ENCODE results near the gene RBCK1. TPM values are rescaled to one million over a fixed set of nuclear protein-coding genes. Genes with fewer than 3 reads are reported as not detected.
"Not testable (repeated sequence)": the region's sequence is repeated elsewhere in the genome, so short reads cannot be mapped to it uniquely, and the experiment has no call there.

The RBCK1 gene
- polyA plus RNA-seq, 3 donors, result 66.8 to 110 (median 70.8) TPM

DNA sequence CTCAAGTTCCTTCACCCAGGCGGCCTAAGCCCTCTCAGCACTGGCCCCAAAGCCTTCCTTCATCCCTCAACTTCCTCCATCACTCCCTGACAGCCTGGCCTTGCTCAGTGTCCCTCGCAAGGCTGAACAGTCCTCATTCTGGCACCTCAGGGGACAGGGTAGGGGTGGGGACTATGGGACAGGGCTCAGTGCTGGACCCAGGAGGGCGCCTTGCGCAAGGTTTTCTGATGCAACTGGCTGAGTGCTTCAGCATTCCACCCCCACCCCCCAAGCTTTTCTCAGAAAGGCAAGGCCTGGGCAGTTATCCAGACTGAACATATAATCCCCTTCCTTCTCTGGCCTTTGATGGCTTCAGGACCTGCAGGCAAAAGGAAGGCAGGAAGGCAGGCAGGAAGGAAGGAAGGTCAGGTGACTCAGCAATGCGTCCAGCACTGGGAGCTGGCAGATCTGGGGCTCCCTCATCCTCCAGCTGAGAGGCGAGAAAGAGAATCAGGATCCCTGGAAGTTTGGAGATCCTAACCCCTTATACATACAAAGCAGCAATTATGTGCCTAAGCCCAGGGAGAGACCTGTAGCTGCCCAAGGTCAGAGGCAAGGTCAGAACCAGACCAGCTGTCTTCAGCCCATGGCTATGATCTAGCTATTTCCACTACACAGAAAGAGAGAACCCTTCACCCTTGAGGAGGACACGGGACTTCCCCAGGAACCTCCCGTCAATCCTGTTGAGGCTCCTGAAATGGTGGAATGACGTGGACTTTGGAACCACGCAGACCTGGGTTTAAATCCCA lies 36.1 kb upstream of the RBCK1 start:
- peak; percentile 77 to 91 (median 86) for DNase-seq
- Mint-ChIP-seq H3K27me3 (ENCODE audit: low read depth in 3 of 3) (peaks cover 1 to 10% (median 2%) of the 10 kb centered on the region in 3 donors), H3K4me3 (peak overlapping the region in 1 of 2 donors; percentile 55), H3K27ac (peak overlapping the region; percentile 90 to 97 (median 94)), H3K9me3 (peaks cover 0 to 2% (median 0%) of the 10 kb centered on the region in 7 donors), H3K36me3 (no peaks in the 10 kb centered on the region), H3K4me1 (peaks cover 36% of the 10 kb centered on the region)
- no peaks in the 10 kb centered on the region for H3K79me2 ChIP-seq (ENCODE audit: insufficient read depth, low read length)
- H3K9ac ChIP-seq (ENCODE audit: insufficient read depth, low read length, poor library complexity, severe bottlenecking), result peak overlapping the region; percentile 5
- H3K4me2 ChIP-seq (replicated peaks; ENCODE audit: extremely low read depth, low read length, poor library complexity, severe bottlenecking), result peak overlapping the region; percentile 4
- peak overlapping the region; percentile 13 for H2AFZ ChIP-seq (ENCODE audit: insufficient read depth, low read depth, low read length, poor library complexity, severe bottlenecking)
- H3K27ac ChIP-seq (ENCODE audit: low read depth in 1 of 2, low read length in 2 of 2), result peak overlapping the region; percentile 71 to 97
- H3K9me3 ChIP-seq (replicated peaks in 1 of 2; ENCODE audit: control insufficient read depth in 1 of 2, insufficient read depth in 1 of 2, low read length in 2 of 2), result no peaks in the 10 kb centered on the region
- intact Hi-C loops (cut with micrococcal nuclease), result loop anchor here in 1 of 2 donors (5.0 kb wide), 1 partner anchor 35 kb away; the partner anchor contains the start of gene RBCK1
- 39% methylated on average over 6 of the region's 10 CpGs for WGBS (ENCODE audit: insufficient coverage)
- no peaks in the 10 kb centered on the region for H3K27me3 ChIP-seq (ENCODE audit: control insufficient read depth in 2 of 2, insufficient read depth in 2 of 2, low read length in 2 of 2)
- no peaks in the 10 kb centered on the region for H3K36me3 ChIP-seq (replicated peaks in 1 of 2; ENCODE audit: control insufficient read depth in 1 of 2, insufficient read depth in 2 of 2, low read length in 2 of 2)
- H4K20me1 ChIP-seq (ENCODE audit: insufficient read depth, low read length), result no peaks in the 10 kb centered on the region
- H3K4me1 ChIP-seq (ENCODE audit: control insufficient read depth in 1 of 2, insufficient read depth in 2 of 2, low read length in 2 of 2), result peaks cover 31 to 40% of the 10 kb centered on the region in 2 donors
- TF ChIP-seq, protein P1, sequence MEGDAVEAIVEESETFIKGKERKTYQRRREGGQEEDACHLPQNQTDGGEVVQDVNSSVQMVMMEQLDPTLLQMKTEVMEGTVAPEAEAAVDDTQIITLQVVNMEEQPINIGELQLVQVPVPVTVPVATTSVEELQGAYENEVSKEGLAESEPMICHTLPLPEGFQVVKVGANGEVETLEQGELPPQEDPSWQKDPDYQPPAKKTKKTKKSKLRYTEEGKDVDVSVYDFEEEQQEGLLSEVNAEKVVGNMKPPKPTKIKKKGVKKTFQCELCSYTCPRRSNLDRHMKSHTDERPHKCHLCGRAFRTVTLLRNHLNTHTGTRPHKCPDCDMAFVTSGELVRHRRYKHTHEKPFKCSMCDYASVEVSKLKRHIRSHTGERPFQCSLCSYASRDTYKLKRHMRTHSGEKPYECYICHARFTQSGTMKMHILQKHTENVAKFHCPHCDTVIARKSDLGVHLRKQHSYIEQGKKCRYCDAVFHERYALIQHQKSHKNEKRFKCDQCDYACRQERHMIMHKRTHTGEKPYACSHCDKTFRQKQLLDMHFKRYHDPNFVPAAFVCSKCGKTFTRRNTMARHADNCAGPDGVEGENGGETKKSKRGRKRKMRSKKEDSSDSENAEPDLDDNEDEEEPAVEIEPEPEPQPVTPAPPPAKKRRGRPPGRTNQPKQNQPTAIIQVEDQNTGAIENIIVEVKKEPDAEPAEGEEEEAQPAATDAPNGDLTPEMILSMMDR (IDR thresholded peaks at IDR 0.05), result no peak
- no peak overlapping the region for H3K4me3 ChIP-seq (replicated peaks in 1 of 3; ENCODE audit: low read depth in 2 of 3, low read length in 3 of 3)

DNA sequence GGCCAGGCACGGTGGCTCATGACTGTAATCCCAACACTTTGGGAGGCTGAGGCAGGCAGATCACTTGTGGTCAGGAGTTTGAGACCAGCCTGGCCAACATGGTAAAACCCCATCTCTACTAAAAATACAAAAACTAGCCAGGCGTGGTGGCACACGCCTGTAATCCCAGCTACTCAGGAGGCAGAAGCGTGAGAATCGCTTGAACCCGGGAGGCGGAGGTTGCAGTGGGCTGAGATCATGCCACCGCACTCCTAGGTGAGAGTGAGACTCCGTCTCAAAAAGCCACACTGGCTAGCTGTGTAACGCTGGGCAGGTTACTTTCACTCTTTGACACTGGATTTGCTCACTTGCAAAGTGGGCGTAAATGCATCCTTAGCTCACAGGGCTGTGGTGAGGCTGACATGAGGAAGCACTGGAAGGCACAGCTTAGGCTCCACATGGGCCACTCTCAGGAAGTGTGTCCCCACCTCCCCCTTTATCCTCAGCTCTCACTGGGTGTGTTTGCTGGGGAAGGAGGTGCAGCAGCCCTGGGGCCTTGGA lies 35.5 kb upstream of the RBCK1 start:
- DNase-seq, result peak; percentile 34 to 68 (median 55)
- H3K79me2 ChIP-seq (ENCODE audit: insufficient read depth, low read length); H3K27me3 Mint-ChIP-seq (ENCODE audit: low read depth in 3 of 3); H3K27me3 ChIP-seq (ENCODE audit: control insufficient read depth in 2 of 2, insufficient read depth in 2 of 2, low read length in 2 of 2); H3K36me3 Mint-ChIP-seq; H3K4me3 Mint-ChIP-seq; H3K9me3 Mint-ChIP-seq; H2AFZ ChIP-seq (ENCODE audit: insufficient read depth, low read depth, low read length, poor library complexity, severe bottlenecking); H3K36me3 ChIP-seq (replicated peaks in 1 of 2; ENCODE audit: control insufficient read depth in 1 of 2, insufficient read depth in 2 of 2, low read length in 2 of 2); H4K20me1 ChIP-seq (ENCODE audit: insufficient read depth, low read length); H3K9me3 ChIP-seq (replicated peaks in 1 of 2; ENCODE audit: control insufficient read depth in 1 of 2, insufficient read depth in 1 of 2, low read length in 2 of 2): not testable (repeated sequence)
- H3K27ac ChIP-seq (ENCODE audit: low read depth in 1 of 2, low read length in 2 of 2), result peak overlapping the region; percentile 76 to 97
- peak overlapping the region in 1 of 3 experiments; percentile 3 for H3K4me3 ChIP-seq (replicated peaks in 1 of 3; ENCODE audit: low read depth in 2 of 3, low read length in 3 of 3)
- Mint-ChIP-seq H3K4me1 (peaks cover 36% of the 10 kb centered on the region), H3K27ac (peak overlapping the region; percentile 90 to 97 (median 94))
- 82% methylated on average over 9 of the region's 11 CpGs for WGBS (ENCODE audit: insufficient coverage)
- peak overlapping the region; percentile 5 for H3K9ac ChIP-seq (ENCODE audit: insufficient read depth, low read length, poor library complexity, severe bottlenecking)
- peak overlapping the region; percentile 29 for H3K4me2 ChIP-seq (replicated peaks; ENCODE audit: extremely low read depth, low read length, poor library complexity, severe bottlenecking)
- intact Hi-C loops (cut with micrococcal nuclease), result loop anchor here in 1 of 2 donors (5.0 kb wide), 1 partner anchor 35 kb away; the partner anchor contains the start of gene RBCK1
- H3K4me1 ChIP-seq (ENCODE audit: control insufficient read depth in 1 of 2, insufficient read depth in 2 of 2, low read length in 2 of 2), result peaks cover 31 to 40% of the 10 kb centered on the region in 2 donors

Data from CD14-positive monocyte (primary cell).